H1 (cell line): Measurements from ENCODE around the gene RAP1A. TPM values are rescaled to one million over a fixed set of nuclear protein-coding genes. Genes with fewer than 3 reads are reported as not detected.

Source experiments
- CTCF ChIA-PET: fragments of 300-600 bp; sonication (Branson Sonifier 250); formaldehyde crosslinking; loops from one replicate; lab custom pipeline; 2021; ENCODE audit not compliant: partially characterized antibody; lab: Charles Lee
- POLR2A ChIA-PET: fragments of 300-600 bp; sonication (Branson Sonifier 250); formaldehyde crosslinking; loops from one replicate; lab custom pipeline; 2021; ENCODE audit warnings: inconsistent platforms; ENCODE audit not compliant: partially characterized antibody; lab: Charles Lee
- DNase-seq, 2 experiments: peaks; one replicate each; pipeline versions ENCODE4 v3.0.0 to v3.0.0-alpha.2; 2010 to 2022; ENCODE audit warnings: low spot score in 2 of 2, low read depth in 1 of 2, mixed read lengths in 1 of 2
- FAIRE-seq: peaks from 2 replicates; lab custom pipeline; 2011; peaks lifted over from hg19 to GRCh38; lab: Jason Lieb, UNC
- H2AFZ ChIP-seq: 2 replicates; pipeline ENCODE4 v1.8.1; 2012; ENCODE audit warnings: low read length, inconsistent platforms
- H2AK5ac ChIP-seq: 2 replicates; pipeline ENCODE4 v1.6.1; 2013; ENCODE audit warnings: low read depth, low read length
- H2BK120ac ChIP-seq: replicated peaks from 2 replicates; pipeline ENCODE3; 2013; ENCODE audit warnings: low read depth, low read length, inconsistent platforms
- H2BK12ac ChIP-seq: 2 replicates; pipeline ENCODE4 v1.6.1; 2013; ENCODE audit warnings: low read depth, low read length
- H2BK15ac ChIP-seq: 2 replicates; pipeline ENCODE4 v1.6.1; 2013; ENCODE audit warnings: low read length
- H2BK20ac ChIP-seq: 2 replicates; pipeline ENCODE4 v1.6.1; 2013; ENCODE audit warnings: low read length
- H2BK5ac ChIP-seq: 2 replicates; pipeline ENCODE4 v1.6.1; 2013; ENCODE audit warnings: low read depth, low read length
- H3K14ac ChIP-seq: 2 replicates; pipeline ENCODE4 v1.6.1; 2013; ENCODE audit warnings: inconsistent platforms; ENCODE audit not compliant: insufficient read length
- H3K18ac ChIP-seq: 2 replicates; pipeline ENCODE4 v1.6.1; 2013; ENCODE audit warnings: low read length; ENCODE audit errors: extremely low read depth
- H3K23ac ChIP-seq: 2 replicates; pipeline ENCODE4 v1.6.1; 2013; ENCODE audit warnings: inconsistent platforms; ENCODE audit not compliant: insufficient read length
- H3K23me2 ChIP-seq: 2 replicates; pipeline ENCODE4 v1.6.1; 2013; ENCODE audit warnings: low read depth, low read length
- H3K27ac ChIP-seq: 2 replicates; pipeline ENCODE4 v1.6.1; 2011; ENCODE audit warnings: low read depth, low read length, inconsistent platforms
- H3K27me3 ChIP-seq, 4 experiments: replicated peaks in 1 of 4; 1 replicate in 1 of 4; 2 replicates in 3 of 4; pipeline versions ENCODE4 v1.6.1 to v1.8.1; 2011 to 2013; ENCODE audit warnings: low read length in 3 of 4, mild to moderate bottlenecking in 3 of 4, inconsistent platforms in 2 of 4, mixed read lengths in 2 of 4, moderate library complexity in 1 of 4; ENCODE audit not compliant: control insufficient read depth in 3 of 4, insufficient read depth in 3 of 4; ENCODE audit errors: extremely low read depth in 1 of 4
- H3K36me3 ChIP-seq, 4 experiments: 2 replicates each; pipeline versions ENCODE4 v1.6.1 to v1.8.1; 2011 to 2013; ENCODE audit warnings: mild to moderate bottlenecking in 4 of 4, low read length in 3 of 4, moderate library complexity in 2 of 4, control low read depth in 1 of 4, inconsistent platforms in 1 of 4; ENCODE audit not compliant: insufficient read depth in 4 of 4, control insufficient read depth in 2 of 4
- H3K4ac ChIP-seq: replicated peaks from 2 replicates; pipeline ENCODE3; 2013; ENCODE audit warnings: low read length, low read depth, mixed read lengths, inconsistent platforms; ENCODE audit not compliant: insufficient read length
- H3K4me1 ChIP-seq, 4 experiments: replicated peaks in 1 of 4; 1 replicate in 1 of 4; 2 replicates in 3 of 4; pipeline versions ENCODE4 v1.6.1 to v1.8.1; 2011 to 2013; ENCODE audit warnings: low read length in 3 of 4, inconsistent platforms in 2 of 4, mixed read lengths in 1 of 4; ENCODE audit not compliant: insufficient read depth in 4 of 4, control insufficient read depth in 3 of 4
- H3K4me2 ChIP-seq, 2 experiments: 2 replicates each; pipeline versions ENCODE4 v1.6.1 to v1.8.1; 2011 to 2013; ENCODE audit warnings: low read depth in 2 of 2, low read length in 2 of 2, control low read depth in 1 of 2, inconsistent platforms in 1 of 2, mild to moderate bottlenecking in 1 of 2; ENCODE audit not compliant: insufficient read depth in 1 of 2
- H3K4me3 ChIP-seq, 4 experiments: fragments of 200-600, 300-600 bp in 1 of 4; sonication (generic), shearing (Covaris generic), sonication (Bioruptor Twin) in 1 of 4; 2 replicates each; pipeline versions ENCODE4 v1.5.1 to v1.8.1; 2011 to 2016; ENCODE audit warnings: low read length in 4 of 4, low read depth in 3 of 4, control low read depth in 2 of 4, inconsistent platforms in 2 of 4, mild to moderate bottlenecking in 2 of 4, mixed read lengths in 1 of 4, moderate library complexity in 1 of 4; ENCODE audit not compliant: insufficient read depth in 2 of 4; ENCODE audit errors: extremely low read depth in 1 of 4
- H3K56ac ChIP-seq: replicated peaks from 2 replicates; pipeline ENCODE3; 2013; ENCODE audit warnings: low read depth, mild to moderate bottlenecking, mixed read lengths, low read length, inconsistent platforms; ENCODE audit not compliant: insufficient read length
- H3K79me1 ChIP-seq: 2 replicates; pipeline ENCODE4 v1.6.1; 2013; ENCODE audit warnings: low read depth, low read length, control low read depth
- H3K79me2 ChIP-seq, 2 experiments: 2 replicates each; pipeline versions ENCODE4 v1.6.1 to v1.8.1; 2012 to 2013; ENCODE audit warnings: low read length in 2 of 2, mild to moderate bottlenecking in 2 of 2, inconsistent platforms in 1 of 2; ENCODE audit not compliant: insufficient read depth in 2 of 2, control insufficient read depth in 1 of 2
- H3K9ac ChIP-seq, 4 experiments: replicated peaks in 1 of 4; 1 replicate in 1 of 4; 2 replicates in 3 of 4; pipeline versions ENCODE4 v1.6.1 to v1.8.1; 2011 to 2013; ENCODE audit warnings: low read depth in 3 of 4, low read length in 3 of 4, control low read depth in 2 of 4, mild to moderate bottlenecking in 2 of 4, moderate library complexity in 2 of 4, inconsistent platforms in 1 of 4; ENCODE audit errors: extremely low read depth in 1 of 4
- H3K9me3 ChIP-seq, 2 experiments: 2 replicates each; pipeline versions ENCODE4 v1.6.1 to v1.8.1; 2012 to 2013; ENCODE audit warnings: mild to moderate bottlenecking in 2 of 2, moderate library complexity in 2 of 2, control low read depth in 1 of 2, inconsistent platforms in 1 of 2, low read depth in 1 of 2, low read length in 1 of 2, mixed read lengths in 1 of 2; ENCODE audit not compliant: insufficient read depth in 2 of 2
- H4K20me1 ChIP-seq, 2 experiments: replicated peaks in 1 of 2; 2 replicates each; pipeline versions ENCODE3 to v1.8.1; 2011 to 2013; ENCODE audit warnings: inconsistent platforms in 2 of 2, low read length in 2 of 2, mild to moderate bottlenecking in 1 of 2; ENCODE audit not compliant: insufficient read depth in 2 of 2, control insufficient read depth in 1 of 2
- H4K5ac ChIP-seq: 2 replicates; pipeline ENCODE4 v1.6.1; 2013; ENCODE audit warnings: low read length, low read depth, mixed read lengths, inconsistent platforms; ENCODE audit not compliant: insufficient read length
- H4K8ac ChIP-seq: 2 replicates; pipeline ENCODE4 v1.8.0; 2013; ENCODE audit warnings: mild to moderate bottlenecking, moderate library complexity, low read length, inconsistent platforms; ENCODE audit not compliant: insufficient read depth; ENCODE audit errors: extremely low read depth
- H4K91ac ChIP-seq: replicated peaks from 2 replicates; pipeline ENCODE3; 2013; ENCODE audit warnings: low read length, mixed read lengths, inconsistent platforms; ENCODE audit not compliant: insufficient read length
- ASH2L ChIP-seq: fragments of 200-600, 300-600 bp; sonication (generic); IDR thresholded peaks from one replicate; pipeline ENCODE4 v1.7.1; 2017; ENCODE audit warnings: low read length
- BRCA1 ChIP-seq: IDR thresholded peaks from 2 replicates; pipeline ENCODE4 v1.6.1; 2012; ENCODE audit warnings: low read depth, low read length, improper control_type of control experiment
- CTBP2 ChIP-seq: IDR thresholded peaks from 2 replicates; pipeline ENCODE4 v1.7.0; 2011; ENCODE audit warnings: borderline replicate concordance, mild to moderate bottlenecking, moderate library complexity, mixed read lengths, low read length; ENCODE audit not compliant: insufficient read depth, insufficient read length
- CTCF ChIP-seq, 3 experiments: IDR thresholded peaks; 1 replicate in 2 of 3; 2 replicates in 1 of 3; pipeline versions ENCODE4 v1.5.1 to v1.6.1; 2011; ENCODE audit warnings: low read length in 3 of 3, mild to moderate bottlenecking in 3 of 3, inconsistent platforms in 2 of 3, low read depth in 1 of 3, moderate library complexity in 1 of 3; ENCODE audit not compliant: insufficient read depth in 1 of 3; ENCODE audit errors: control extremely low read depth in 1 of 3
- RBBP5 ChIP-seq: IDR thresholded peaks from 2 replicates; pipeline ENCODE4 v1.7.1; 2012; ENCODE audit warnings: low read depth, mild to moderate bottlenecking, inconsistent platforms, low read length, moderate library complexity, borderline replicate concordance
- TAF7 ChIP-seq: optimal IDR thresholded peaks from 2 replicates; pipeline ENCODE3; 2011; ENCODE audit warnings: low read depth, mild to moderate bottlenecking, inconsistent platforms, low read length, moderate library complexity, borderline replicate concordance
- WGBS, 2 experiments: shearing (Covaris generic) in 1 of 2; methylation state at CpG; one replicate each; pipeline versions ENCODE4 v1.1.6 to v1.1.7; 2013 to 2015; ENCODE audit warnings: low lambda C conversion rate in 2 of 2, mixed read lengths in 2 of 2, inconsistent platforms in 1 of 2, low coverage in 1 of 2, missing lambda C conversion rate in 1 of 2; ENCODE audit not compliant: insufficient replicate concordance in 2 of 2, insufficient coverage in 1 of 2, insufficient read length in 1 of 2; ENCODE audit errors: extremely low coverage in 1 of 2, missing lambda C conversion rate in 1 of 2; 5-methylcytosine and 5-hydroxymethylcytosine counted together
- polyA plus RNA-seq, 7 experiments: library from polyadenylated mRNA; depleted of rRNA in 3 of 7; stranded (reverse) in 5 of 7; unstranded in 2 of 7; fragments of >200 nt in 5 of 7; fragments of 200-250 nt in 2 of 7; gene quantifications; 1 replicate in 5 of 7; 2 replicates in 1 of 7; 4 replicates in 1 of 7; pipeline versions ENCODE4 v1.2.1 to v1.2.3, GENCODE V29; 2011 to 2013; ENCODE audit warnings: missing spikeins in 2 of 7, mixed read lengths in 2 of 7
- total RNA-seq: library from RNA; stranded (reverse); fragmentation: NEBNext Ultra II Directional; extraction: Animal tissue kit (Norgen Biotek cat#: 25700); gene quantifications from 2 replicates; pipeline ENCODE4 v1.2.1, GENCODE V29; 2021

Gene RAP1A
- total and polyA plus RNA-seq, 2 of the 8 experiments (the other 6 are each of a cell fraction or from before 2014, with no cell fraction given) = 10.9 to 35.8 TPM

GRCh38 chr1:111585447-111586086 is 34.0 kb upstream of the RAP1A start:
- TF ChIP-seq ASH2L (no peak), CTCF (IDR thresholded peaks at IDR 0.05; ENCODE audit: control extremely low read depth in 1 of 3, insufficient read depth in 1 of 3, low read depth in 1 of 3, low read length in 3 of 3) (no peak), TAF7 (no peak), BRCA1 (no peak), RBBP5 (no peak), CTBP2 (no peak)
- TF ChIP-seq, all 59 proteins: peak for 0
- Histone ChIP-seq H3K4me3 (no peak overlapping the region), H3K56ac (no peak overlapping the region), H3K4me1 (no peaks in the 10 kb centered on the region), H4K5ac (no peak overlapping the region), H3K23me2 (no peaks in the 10 kb centered on the region), H2BK5ac (no peak overlapping the region), H3K18ac (no peak overlapping the region), H2BK120ac (no peak overlapping the region), H4K20me1 (no peaks in the 10 kb centered on the region), H2AK5ac (no peak overlapping the region), H2BK20ac (no peak overlapping the region), H4K91ac (no peak overlapping the region), H2BK15ac (no peak overlapping the region), H3K9me3 (no peaks in the 10 kb centered on the region), H2BK12ac (no peak overlapping the region), H3K36me3 (no peaks in the 10 kb centered on the region), H2AFZ (no peak overlapping the region), H3K4ac (no peak overlapping the region), H3K9ac (no peak overlapping the region), H3K23ac (no peak overlapping the region), H3K27me3 (no peaks in the 10 kb centered on the region), H3K79me1 (no peaks in the 10 kb centered on the region), H3K4me2 (no peak overlapping the region), H3K27ac (no peak overlapping the region), H3K14ac (no peak overlapping the region), H3K79me2 (no peaks in the 10 kb centered on the region), H4K8ac (no peak overlapping the region)
- no peak for FAIRE-seq
- 88% methylated on average over 1 of the region's 1 CpG; no CpG with 5 or more reads in 1 of the 2 experiments for WGBS, 2 experiments
- ChIA-PET POLR2A (no interaction called here), CTCF (interaction anchor here (1.3 kb wide), 2 partner anchors 14 to 129 kb away, joined by 4 to 5 read pairs; no protein-coding TSS in a partner anchor)
- DNase-seq = no peak
